ENCODE results near the gene TRMT13.

GRCh38 chr1:100107696-100108095 is 25.3 kb upstream of the TRMT13 start:
- no peak for TF ChIP-seq POLR2A (IDR thresholded peaks at IDR 0.05)
- TF ChIP-seq, protein P1, sequence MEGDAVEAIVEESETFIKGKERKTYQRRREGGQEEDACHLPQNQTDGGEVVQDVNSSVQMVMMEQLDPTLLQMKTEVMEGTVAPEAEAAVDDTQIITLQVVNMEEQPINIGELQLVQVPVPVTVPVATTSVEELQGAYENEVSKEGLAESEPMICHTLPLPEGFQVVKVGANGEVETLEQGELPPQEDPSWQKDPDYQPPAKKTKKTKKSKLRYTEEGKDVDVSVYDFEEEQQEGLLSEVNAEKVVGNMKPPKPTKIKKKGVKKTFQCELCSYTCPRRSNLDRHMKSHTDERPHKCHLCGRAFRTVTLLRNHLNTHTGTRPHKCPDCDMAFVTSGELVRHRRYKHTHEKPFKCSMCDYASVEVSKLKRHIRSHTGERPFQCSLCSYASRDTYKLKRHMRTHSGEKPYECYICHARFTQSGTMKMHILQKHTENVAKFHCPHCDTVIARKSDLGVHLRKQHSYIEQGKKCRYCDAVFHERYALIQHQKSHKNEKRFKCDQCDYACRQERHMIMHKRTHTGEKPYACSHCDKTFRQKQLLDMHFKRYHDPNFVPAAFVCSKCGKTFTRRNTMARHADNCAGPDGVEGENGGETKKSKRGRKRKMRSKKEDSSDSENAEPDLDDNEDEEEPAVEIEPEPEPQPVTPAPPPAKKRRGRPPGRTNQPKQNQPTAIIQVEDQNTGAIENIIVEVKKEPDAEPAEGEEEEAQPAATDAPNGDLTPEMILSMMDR (IDR thresholded peaks at IDR 0.05): no peak
